Gastroesophageal sphincter (tissue), 3 donors: ENCODE results near the gene IMMP2L.

Experiments
- CTCF ChIP-seq, 4 experiments: fragments of 200-600 bp in 2 of 4; fragments of 450-650 bp in 2 of 4; sonication (generic) in 1 of 4; IDR thresholded peaks; one replicate each; pipeline ENCODE4 v1.5.1; 2017 to 2019; ENCODE audit warnings: antibody characterized with exemption in 4 of 4, mild to moderate bottlenecking in 2 of 4, moderate library complexity in 2 of 4
- POLR2A ChIP-seq, 2 donors: fragments of 450-650 bp; IDR thresholded peaks; one replicate each; pipeline ENCODE4 v1.6.1; 2017; ENCODE audit warnings: antibody characterized with exemption in 2 of 2, mild to moderate bottlenecking in 2 of 2, moderate library complexity in 1 of 2

GRCh38 chr7:111210043-111210442 lies 352.2 kb downstream of the IMMP2L start:
- TF ChIP-seq POLR2A (IDR thresholded peaks at IDR 0.05) (no peak), CTCF (IDR thresholded peaks at IDR 0.05) (no peak)
